GM12878 (cell line): ENCODE data around the gene PSORS1C1.

ENCODE experiments used
- CTCF ChIP-seq, 3 experiments: IDR thresholded peaks in 2 of 3; conservative IDR thresholded peaks in 1 of 3; 2 replicates each; pipeline ENCODE4 v1.5.1; 2011; ENCODE audit warnings: low read depth in 3 of 3, low read length in 3 of 3, mild to moderate bottlenecking in 3 of 3, control low read depth in 2 of 3, moderate library complexity in 2 of 3, inconsistent platforms in 1 of 3, mixed read lengths in 1 of 3; ENCODE audit not compliant: control insufficient read depth in 2 of 3, insufficient read depth in 1 of 3; ENCODE audit errors: extremely low read depth in 1 of 3
- EP300 ChIP-seq, 2 experiments: fragments of 150-350 bp in 1 of 2; IDR thresholded peaks; 2 replicates each; pipeline ENCODE4 v1.6.1; 2011 to 2012; ENCODE audit warnings: low read depth in 2 of 2, low read length in 2 of 2, borderline replicate concordance in 1 of 2, improper control_type of control experiment in 1 of 2, inconsistent platforms in 1 of 2; ENCODE audit not compliant: control insufficient read depth in 1 of 2
- ESRRA ChIP-seq: IDR thresholded peaks from 2 replicates; pipeline ENCODE4 v1.6.1; 2012; ENCODE audit warnings: mild to moderate bottlenecking, low read length, improper control_type of control experiment
- MTA2 ChIP-seq: fragments of 450-650 bp; IDR thresholded peaks from 2 replicates; pipeline ENCODE4 v1.6.1; 2016; ENCODE audit warnings: low read depth, mild to moderate bottlenecking, moderate library complexity
- RFX5 ChIP-seq: IDR thresholded peaks from 2 replicates; pipeline ENCODE4 v1.6.1; 2011; ENCODE audit warnings: low read depth, low read length, improper control_type of control experiment
- ZNF384 ChIP-seq: IDR thresholded peaks from 2 replicates; pipeline ENCODE4 v1.6.1; 2012; ENCODE audit warnings: low read depth, mild to moderate bottlenecking, low read length, improper control_type of control experiment, borderline replicate concordance
- ZSCAN29 ChIP-seq: fragments of 450-650 bp; IDR thresholded peaks from 2 replicates; pipeline ENCODE4 v1.6.1; 2017; ENCODE audit warnings: mild to moderate bottlenecking, moderate library complexity

GRCh38 chr6:31125586-31126363, 11.2 kb downstream of the PSORS1C1 start:
- TF ChIP-seq ZNF384 (no peak), ESRRA (no peak), CTCF (IDR thresholded peaks at IDR 0.05 in 2 of 3, conservative IDR thresholded peaks at IDR 0.05 in 1 of 3; ENCODE audit: control insufficient read depth in 2 of 3, extremely low read depth in 1 of 3, insufficient read depth in 1 of 3, low read depth in 3 of 3, low read length in 3 of 3) (no peak), ZSCAN29 (no peak), MTA2 (no peak), EP300 (IDR thresholded peaks at IDR 0.05; ENCODE audit: borderline replicate concordance in 1 of 2, control insufficient read depth in 1 of 2, low read depth in 2 of 2, low read length in 2 of 2) (no peak), RFX5 (no peak)
